ENCODE data around the gene GRK4.
A peak's percentile ranks its signal among the peaks of the same experiment; 100 is the strongest.

GRK4 gene

GRCh38 chr4:3069661-3070199 is 106.4 kb downstream of the GRK4 start:
- DNase-seq (ENCODE audit: low read depth in 2 of 2): no peak

DNA sequence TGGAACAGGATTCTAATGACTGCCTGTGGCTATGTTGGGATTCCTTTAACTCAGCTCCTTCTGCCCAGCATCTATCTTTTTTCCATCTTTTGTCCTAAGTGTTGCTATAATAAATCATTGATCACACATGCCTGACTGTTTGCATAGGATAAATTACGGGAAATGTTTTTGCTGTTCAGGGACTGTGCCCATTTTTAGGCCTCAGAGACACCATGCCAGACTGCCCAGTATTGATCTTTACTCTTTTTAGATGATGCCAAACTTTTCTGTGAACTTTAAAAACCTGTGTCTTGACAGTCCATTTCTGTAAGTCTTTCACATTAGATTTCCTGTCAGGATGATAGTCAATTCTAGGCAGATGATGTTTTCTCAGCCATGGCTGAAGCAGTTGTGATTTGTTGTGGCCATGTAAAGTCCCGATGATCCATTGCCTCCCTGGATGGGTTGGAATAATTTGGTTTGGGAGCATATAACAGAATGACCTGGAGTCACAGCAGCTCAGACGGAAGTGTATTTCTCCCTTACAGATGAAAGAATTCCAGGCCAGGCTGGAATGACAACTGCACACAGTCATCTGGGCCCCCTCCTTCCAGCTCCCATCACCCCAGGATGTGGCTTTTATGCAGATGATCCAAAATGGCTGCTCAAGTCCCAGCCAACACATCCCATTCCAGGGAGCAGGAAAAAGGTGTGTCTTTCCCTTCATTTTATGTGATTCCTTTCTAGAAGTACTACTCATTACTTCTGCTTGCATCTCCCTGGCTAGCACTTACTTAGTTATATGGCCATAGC is 107.5 kb downstream of the GRK4 start:
- no peak for DNase-seq (ENCODE audit: low read depth in 2 of 2)

DNA sequence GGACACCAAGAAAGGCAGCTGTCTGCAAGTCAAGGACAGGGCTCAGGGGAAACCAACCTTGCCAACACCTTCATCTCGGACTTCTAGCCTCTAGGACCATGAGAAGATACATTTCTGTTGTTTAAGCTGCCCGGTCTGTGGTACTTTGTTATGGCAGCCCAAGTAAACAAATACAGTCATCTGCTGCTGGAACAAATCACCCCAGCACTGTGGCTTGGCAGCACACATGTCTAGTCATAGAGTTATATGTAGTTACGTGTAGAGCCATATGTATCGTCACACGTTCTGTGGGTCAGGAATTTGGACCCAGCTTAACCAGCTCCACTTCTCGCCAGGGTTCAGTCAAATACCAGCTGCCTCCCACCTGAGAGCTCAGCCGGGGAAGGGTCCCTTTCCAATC is 108.4 kb downstream of the GRK4 start:
- no peak for DNase-seq (ENCODE audit: low read depth in 2 of 2)

DNA sequence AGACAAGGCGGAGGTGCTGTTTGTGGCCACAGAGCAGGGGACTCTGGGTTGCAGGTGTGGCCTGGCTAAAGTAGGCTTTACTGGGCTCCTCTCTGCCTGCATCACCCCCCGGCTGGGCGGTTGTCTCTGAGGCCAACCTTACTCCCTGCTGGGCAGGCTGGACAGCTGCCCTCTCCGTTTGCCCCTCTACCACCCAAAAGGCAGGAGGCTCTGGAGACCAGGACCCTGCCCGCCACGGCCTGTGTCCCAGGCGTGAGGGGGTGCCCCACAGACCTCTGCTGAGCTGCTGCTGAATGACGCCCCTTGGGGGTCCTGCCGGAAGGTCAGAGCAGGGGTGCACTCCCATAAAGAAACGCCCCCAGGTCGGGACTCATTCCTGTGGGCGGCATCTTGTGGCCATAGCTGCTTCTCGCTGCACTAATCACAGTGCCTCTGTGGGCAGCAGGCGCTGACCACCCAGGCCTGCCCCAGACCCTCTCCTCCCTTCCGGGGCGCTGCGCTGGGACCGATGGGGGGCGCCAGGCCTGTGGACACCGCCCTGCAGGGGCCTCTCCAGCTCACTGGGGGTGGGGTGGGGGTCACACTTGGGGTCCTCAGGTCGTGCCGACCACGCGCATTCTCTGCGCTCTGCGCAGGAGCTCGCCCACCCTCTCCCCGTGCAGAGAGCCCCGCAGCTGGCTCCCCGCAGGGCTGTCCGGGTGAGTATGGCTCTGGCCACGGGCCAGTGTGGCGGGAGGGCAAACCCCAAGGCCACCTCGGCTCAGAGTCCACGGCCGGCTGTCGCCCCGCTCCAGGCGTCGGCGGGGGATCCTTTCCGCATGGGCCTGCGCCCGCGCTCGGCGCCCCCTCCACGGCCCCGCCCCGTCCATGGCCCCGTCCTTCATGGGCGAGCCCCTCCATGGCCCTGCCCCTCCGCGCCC is 110.0 kb downstream of the GRK4 start:
- DNase-seq (ENCODE audit: low read depth in 2 of 2): no peak

DNA sequence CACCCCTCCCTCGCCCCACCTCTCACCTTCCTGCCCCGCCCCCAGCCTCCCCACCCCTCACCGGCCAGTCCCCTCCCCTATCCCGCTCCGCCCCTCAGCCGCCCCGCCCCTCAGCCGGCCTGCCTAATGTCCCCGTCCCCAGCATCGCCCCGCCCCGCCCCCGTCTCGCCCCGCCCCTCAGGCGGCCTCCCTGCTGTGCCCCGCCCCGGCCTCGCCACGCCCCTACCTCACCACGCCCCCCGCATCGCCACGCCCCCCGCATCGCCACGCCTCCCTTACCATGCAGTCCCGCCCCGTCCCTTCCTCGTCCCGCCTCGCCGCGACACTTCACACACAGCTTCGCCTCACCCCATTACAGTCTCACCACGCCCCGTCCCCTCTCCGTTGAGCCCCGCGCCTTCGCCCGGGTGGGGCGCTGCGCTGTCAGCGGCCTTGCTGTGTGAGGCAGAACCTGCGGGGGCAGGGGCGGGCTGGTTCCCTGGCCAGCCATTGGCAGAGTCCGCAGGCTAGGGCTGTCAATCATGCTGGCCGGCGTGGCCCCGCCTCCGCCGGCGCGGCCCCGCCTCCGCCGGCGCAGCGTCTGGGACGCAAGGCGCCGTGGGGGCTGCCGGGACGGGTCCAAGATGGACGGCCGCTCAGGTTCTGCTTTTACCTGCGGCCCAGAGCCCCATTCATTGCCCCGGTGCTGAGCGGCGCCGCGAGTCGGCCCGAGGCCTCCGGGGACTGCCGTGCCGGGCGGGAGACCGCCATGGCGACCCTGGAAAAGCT is 110.9 kb downstream of the GRK4 start, which contains the start of the genes HTT and HTT-AS:
HTT (plus strand) TSS at position 604 of the 768 bp plus-strand sequence; CDS start at position 749, 145 bp downstream.
HTT-AS (minus strand) TSS at position 461 of the 768 bp plus-strand sequence.
- DNase-seq (ENCODE audit: low read depth in 2 of 2): peak; percentile 98 to 99

GRCh38 chr4:3074846-3075651 is 111.7 kb downstream of the GRK4 start:
- peak in 1 of 2 donors; percentile 26 for DNase-seq (ENCODE audit: low read depth in 2 of 2)

GRCh38 chr4:3075652-3075981 is 112.2 kb downstream of the GRK4 start:
- DNase-seq (ENCODE audit: low read depth in 2 of 2): no peak

DNA sequence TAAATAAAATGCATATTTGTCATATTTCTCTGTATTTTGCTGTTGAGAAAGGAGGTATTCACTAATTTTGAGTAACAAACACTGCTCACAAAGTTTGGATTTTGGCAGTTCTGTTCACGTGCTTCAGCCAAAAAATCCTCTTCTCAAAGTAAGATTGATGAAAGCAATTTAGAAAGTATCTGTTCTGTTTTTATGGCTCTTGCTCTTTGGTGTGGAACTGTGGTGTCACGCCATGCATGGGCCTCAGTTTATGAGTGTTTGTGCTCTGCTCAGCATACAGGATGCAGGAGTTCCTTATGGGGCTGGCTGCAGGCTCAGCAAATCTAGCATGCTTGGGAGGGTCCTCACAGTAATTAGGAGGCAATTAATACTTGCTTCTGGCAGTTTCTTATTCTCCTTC is 114.4 kb downstream of the GRK4 start:
- no peak for DNase-seq (ENCODE audit: low read depth in 2 of 2)

- no peak for DNase-seq (ENCODE audit: low read depth in 2 of 2)
These were observed 116.3 kb downstream of the GRK4 start for GRCh38 chr4:3079694-3080123.

DNA sequence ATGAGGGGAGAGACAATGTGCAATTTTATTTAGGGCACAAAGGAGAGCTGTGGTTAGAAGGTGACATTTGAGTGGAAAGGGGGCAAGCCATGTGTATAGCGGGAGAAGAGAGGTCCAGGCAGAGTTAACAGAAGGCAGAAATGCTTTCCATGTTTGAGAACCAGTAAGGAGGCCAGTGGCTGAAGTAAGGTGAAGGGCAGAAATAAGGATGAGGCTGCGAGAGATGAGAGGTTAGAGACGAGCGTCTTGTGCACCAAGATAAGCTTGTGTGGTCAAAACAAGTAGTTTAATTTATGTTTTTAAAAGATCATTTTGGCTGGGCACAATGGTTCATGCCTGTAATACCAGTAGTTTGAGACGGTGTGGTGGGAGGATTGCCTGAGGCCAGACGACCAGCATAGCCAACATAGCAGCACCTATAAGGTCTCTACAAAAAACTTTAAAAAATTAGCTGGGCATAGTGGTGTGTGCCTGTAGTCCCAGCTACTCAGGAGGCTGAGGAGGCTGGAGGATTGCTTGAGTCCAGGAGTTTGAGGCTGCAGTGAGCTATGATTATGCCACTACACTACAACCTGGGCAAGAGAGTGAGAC is 119.6 kb downstream of the GRK4 start:
- no peak for DNase-seq (ENCODE audit: low read depth in 2 of 2)

- DNase-seq (ENCODE audit: low read depth in 2 of 2): no peak
These were observed 120.4 kb downstream of the GRK4 start for GRCh38 chr4:3083732-3084131.

GRCh38 chr4:3085948-3086670 is 122.7 kb downstream of the GRK4 start:
- DNase-seq (ENCODE audit: low read depth in 2 of 2): no peak

- no peak for DNase-seq (ENCODE audit: low read depth in 2 of 2)
These were observed 123.9 kb downstream of the GRK4 start for GRCh38 chr4:3087115-3087797.

All from activated CD4-positive, alpha-beta T cell treated with anti-CD3 and anti-CD28 coated beads for 24 hours (primary cell).